OCI-LY1 (cell line): ENCODE measurements around the gene KDM2A.

Experiments used
- H2AFZ ChIP-seq: fragments of 200-600 bp; sonication (generic), shearing (Covaris generic); 2 replicates; pipeline ENCODE4 v1.6.0; 2014; ENCODE audit warnings: antibody characterized with exemption, mild to moderate bottlenecking, low read length
- H3F3A ChIP-seq: fragments of 200-600 bp; sonication (generic), shearing (Covaris generic); 2 replicates; pipeline ENCODE4 v1.6.0; 2014; ENCODE audit warnings: mild to moderate bottlenecking, antibody characterized with exemption, low read length, moderate library complexity; ENCODE audit not compliant: insufficient read depth
- H3K27ac ChIP-seq: fragments of 200-600 bp; sonication (generic); 2 replicates; pipeline ENCODE4 v1.5.1; 2014; ENCODE audit warnings: low read length, mixed run types, mild to moderate bottlenecking, low read depth; ENCODE audit not compliant: poor library complexity, severe bottlenecking
- H3K27me3 ChIP-seq: fragments of 200-600 bp; sonication (generic); 2 replicates; pipeline ENCODE4 v1.6.0; 2014; ENCODE audit warnings: antibody characterized with exemption, mild to moderate bottlenecking, low read length, moderate library complexity; ENCODE audit not compliant: insufficient read depth
- H3K36me3 ChIP-seq: fragments of 200-600 bp; sonication (generic); 2 replicates; pipeline ENCODE4 v1.6.1; 2014; ENCODE audit warnings: mild to moderate bottlenecking, antibody characterized with exemption, low read length, moderate library complexity, mixed read lengths; ENCODE audit not compliant: insufficient read depth
- H3K4me1 ChIP-seq: fragments of 200-600 bp; sonication (generic); 2 replicates; pipeline ENCODE4 v1.5.1; 2014; ENCODE audit warnings: mild to moderate bottlenecking, low read length, moderate library complexity; ENCODE audit not compliant: insufficient read depth, severe bottlenecking
- H3K4me2 ChIP-seq: fragments of 200-600 bp; sonication (generic), shearing (Covaris generic); 2 replicates; pipeline ENCODE4 v1.6.1; 2014; ENCODE audit warnings: low read length
- H3K4me3 ChIP-seq: fragments of 200-600 bp; sonication (generic); 2 replicates; pipeline ENCODE4 v1.5.1; 2014; ENCODE audit warnings: low read length, low read depth, mild to moderate bottlenecking, mixed read lengths; ENCODE audit not compliant: poor library complexity, severe bottlenecking
- H3K79me2 ChIP-seq: fragments of 200-600 bp; shearing (Covaris generic); 2 replicates; pipeline ENCODE4 v1.6.1; 2016; ENCODE audit warnings: mixed run types, low read length, mixed read lengths; ENCODE audit not compliant: insufficient read depth
- H3K9ac ChIP-seq: fragments of 200-600 bp; sonication (generic), shearing (Covaris generic); 2 replicates; pipeline ENCODE4 v1.6.1; 2014; ENCODE audit warnings: mild to moderate bottlenecking, low read length, mixed read lengths
- H3K9me2 ChIP-seq: fragments of 200-600 bp; sonication (generic), shearing (Covaris generic); 2 replicates; pipeline ENCODE4 v1.6.1; 2014; ENCODE audit warnings: low read depth, mild to moderate bottlenecking, low read length, mixed read lengths
- H3K9me3 ChIP-seq: fragments of 200-600 bp; shearing (Covaris generic); 2 replicates; pipeline ENCODE4 v1.6.1; 2014; ENCODE audit warnings: low read length, mixed read lengths
- H4K20me1 ChIP-seq: fragments of 200-600 bp; sonication (generic), shearing (Covaris generic); 2 replicates; pipeline ENCODE4 v1.6.0; 2016; ENCODE audit warnings: mild to moderate bottlenecking, low read length; ENCODE audit not compliant: insufficient read depth
- CTCF ChIP-seq: fragments of 200-600 bp; sonication (generic), shearing (Covaris generic); IDR thresholded peaks from 2 replicates; pipeline ENCODE4 v1.5.1; 2017; ENCODE audit warnings: mild to moderate bottlenecking, antibody characterized with exemption, low read length, moderate library complexity, mixed read lengths
- EZH2 ChIP-seq: fragments of 200-600 bp; sonication (generic), shearing (Covaris generic); IDR thresholded peaks from 2 replicates; pipeline ENCODE4 v1.8.0; 2017; ENCODE audit warnings: borderline replicate concordance, mixed run types, mild to moderate bottlenecking, antibody characterized with exemption, low read length, moderate library complexity, mixed read lengths

The KDM2A gene

GRCh38 chr11:67179892-67180490 is 60.9 kb downstream of the KDM2A start:
- no peak overlapping the region for H3K4me2 ChIP-seq
- H3K36me3 ChIP-seq, result peaks cover 40% of the 10 kb centered on the region
- no peak for TF ChIP-seq EZH2
- no peak for TF ChIP-seq CTCF
- H3K4me3 ChIP-seq, result no peak overlapping the region
- H3K27ac ChIP-seq, result no peak overlapping the region
- H3K79me2 ChIP-seq, result peaks cover 19% of the 10 kb centered on the region; the same call in 1 of the 2 replicates
- H3K9me3 ChIP-seq, result no peaks in the 10 kb centered on the region
- H3K9me2 ChIP-seq, result no peaks in the 10 kb centered on the region
- H2AFZ ChIP-seq, result no peak overlapping the region
- no peaks in the 10 kb centered on the region for H3K27me3 ChIP-seq
- no peaks in the 10 kb centered on the region for H3K4me1 ChIP-seq
- H3F3A ChIP-seq, result no peaks in the 10 kb centered on the region
- H4K20me1 ChIP-seq, result no peaks in the 10 kb centered on the region
- H3K9ac ChIP-seq, result no peak overlapping the region

GRCh38 chr11:67194096-67194495 is 75.0 kb downstream of the KDM2A start:
- H2AFZ ChIP-seq, result no peak overlapping the region
- H3K4me3 ChIP-seq, result no peak overlapping the region
- no peaks in the 10 kb centered on the region for H3K27me3 ChIP-seq
- no peaks in the 10 kb centered on the region for H3K79me2 ChIP-seq
- peaks cover 27% of the 10 kb centered on the region; the same call in 1 of the 2 replicates for H3K36me3 ChIP-seq
- H3K9me2 ChIP-seq, result no peaks in the 10 kb centered on the region
- no peaks in the 10 kb centered on the region for H3K9me3 ChIP-seq
- no peak for TF ChIP-seq CTCF
- no peak for TF ChIP-seq EZH2
- no peak overlapping the region for H3K27ac ChIP-seq
- no peaks in the 10 kb centered on the region for H3F3A ChIP-seq
- H3K9ac ChIP-seq, result no peak overlapping the region
- no peak overlapping the region for H3K4me2 ChIP-seq
- no peaks in the 10 kb centered on the region for H3K4me1 ChIP-seq
- no peaks in the 10 kb centered on the region for H4K20me1 ChIP-seq

GRCh38 chr11:67195971-67196456 is 77.0 kb downstream of the KDM2A start:
- Histone ChIP-seq H3K79me2 (no peaks in the 10 kb centered on the region), H4K20me1 (no peaks in the 10 kb centered on the region), H3K27me3 (no peaks in the 10 kb centered on the region), H3K27ac (no peak overlapping the region), H3K4me2 (no peak overlapping the region), H3F3A (no peaks in the 10 kb centered on the region), H3K36me3 (peaks cover 32% of the 10 kb centered on the region), H3K9ac (no peak overlapping the region), H3K9me3 (no peaks in the 10 kb centered on the region), H3K9me2 (no peaks in the 10 kb centered on the region), H2AFZ (no peak overlapping the region), H3K4me3 (no peak overlapping the region), H3K4me1 (no peaks in the 10 kb centered on the region)
- TF ChIP-seq CTCF (no peak), EZH2 (no peak)
